Measurements from ENCODE around the gene PCNX2. TPM values are rescaled to one million over a fixed set of nuclear protein-coding genes. Genes with fewer than 3 reads are reported as not detected.

PCNX2 gene
- total RNA-seq, 2 donors from 2014 or later, result 24.1 to 72.1 TPM

GRCh38 chr1:233246965-233247364 is 48.6 kb downstream of the PCNX2 start:
- DNase-seq (no peak), ATAC-seq (no peak)
- Histone ChIP-seq H3K27me3 (no peaks in the 10 kb centered on the region), H3K36me3 (replicated peaks in 1 of 2; ENCODE audit: insufficient read depth in 1 of 2, low read depth in 2 of 2) (no peaks in the 10 kb centered on the region), H3K4me1 (peaks cover 17% of the 10 kb centered on the region), H3K9me3 (no peaks in the 10 kb centered on the region), H3K27ac (no peak overlapping the region), H3K4me3 (no peak overlapping the region)
- no peak for TF ChIP-seq POLR2A (IDR thresholded peaks at IDR 0.05)
- TF ChIP-seq, protein P1, sequence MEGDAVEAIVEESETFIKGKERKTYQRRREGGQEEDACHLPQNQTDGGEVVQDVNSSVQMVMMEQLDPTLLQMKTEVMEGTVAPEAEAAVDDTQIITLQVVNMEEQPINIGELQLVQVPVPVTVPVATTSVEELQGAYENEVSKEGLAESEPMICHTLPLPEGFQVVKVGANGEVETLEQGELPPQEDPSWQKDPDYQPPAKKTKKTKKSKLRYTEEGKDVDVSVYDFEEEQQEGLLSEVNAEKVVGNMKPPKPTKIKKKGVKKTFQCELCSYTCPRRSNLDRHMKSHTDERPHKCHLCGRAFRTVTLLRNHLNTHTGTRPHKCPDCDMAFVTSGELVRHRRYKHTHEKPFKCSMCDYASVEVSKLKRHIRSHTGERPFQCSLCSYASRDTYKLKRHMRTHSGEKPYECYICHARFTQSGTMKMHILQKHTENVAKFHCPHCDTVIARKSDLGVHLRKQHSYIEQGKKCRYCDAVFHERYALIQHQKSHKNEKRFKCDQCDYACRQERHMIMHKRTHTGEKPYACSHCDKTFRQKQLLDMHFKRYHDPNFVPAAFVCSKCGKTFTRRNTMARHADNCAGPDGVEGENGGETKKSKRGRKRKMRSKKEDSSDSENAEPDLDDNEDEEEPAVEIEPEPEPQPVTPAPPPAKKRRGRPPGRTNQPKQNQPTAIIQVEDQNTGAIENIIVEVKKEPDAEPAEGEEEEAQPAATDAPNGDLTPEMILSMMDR (IDR thresholded peaks at IDR 0.05), result no peak
- 87 to 94% methylated on average over 5 of the region's 5 CpGs for WGBS, 2 donors
- intact Hi-C loops (cut with DNase I), result no loop called here

DNA sequence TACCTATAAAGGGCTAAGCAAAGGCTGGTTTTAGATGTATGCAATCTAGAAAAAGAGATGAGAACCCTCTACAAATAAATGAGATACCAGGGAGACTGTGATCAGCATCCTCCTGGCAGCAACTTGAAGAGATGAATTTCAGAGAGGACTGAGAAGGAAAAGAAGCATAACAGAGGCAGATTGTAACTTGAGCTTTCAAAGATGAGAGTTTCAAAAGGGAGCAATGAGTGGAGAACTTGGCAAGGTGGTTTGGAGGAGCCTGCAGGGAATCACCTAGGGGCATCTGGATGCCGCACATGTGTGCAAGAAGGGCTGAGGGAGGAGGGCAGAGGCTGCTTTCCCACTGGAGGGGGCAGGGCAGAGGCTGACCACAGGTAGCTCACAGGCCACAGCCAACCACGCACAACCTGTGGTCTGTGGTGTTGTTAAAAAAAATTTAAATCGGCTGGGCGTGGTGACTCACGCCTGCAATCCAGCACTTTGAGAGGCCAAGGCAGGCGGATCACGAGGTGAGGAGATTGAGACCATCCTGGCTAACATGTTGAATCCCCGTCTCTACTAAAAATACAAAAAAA is 50.2 kb downstream of the PCNX2 start:
- no peak overlapping the region for H3K27ac ChIP-seq
- H3K4me3 ChIP-seq, result no peak overlapping the region
- DNase-seq (no peak), ATAC-seq (no peak)
- H3K27me3 ChIP-seq, result no peaks in the 10 kb centered on the region
- intact Hi-C loops (cut with DNase I), result no loop called here
- no peaks in the 10 kb centered on the region for H3K36me3 ChIP-seq (replicated peaks in 1 of 2; ENCODE audit: insufficient read depth in 1 of 2, low read depth in 2 of 2)
- H3K4me1 ChIP-seq, result peaks cover 21% of the 10 kb centered on the region
- TF ChIP-seq, protein P1 (IDR thresholded peaks at IDR 0.05), result no peak
- no peak for TF ChIP-seq POLR2A (IDR thresholded peaks at IDR 0.05)
- H3K9me3 ChIP-seq, result no peaks in the 10 kb centered on the region
- 88 to 91% methylated on average over 8 of the region's 8 CpGs for WGBS, 2 donors

- Histone ChIP-seq H3K9me3 (no peaks in the 10 kb centered on the region), H3K27ac (peak overlapping the region in 3 of 4 donors; percentile 28 to 70 (median 60)), H3K36me3 (replicated peaks in 1 of 2; ENCODE audit: insufficient read depth in 1 of 2, low read depth in 2 of 2) (no peaks in the 10 kb centered on the region), H3K4me1 (peaks cover 21% of the 10 kb centered on the region), H3K27me3 (no peaks in the 10 kb centered on the region), H3K4me3 (no peak overlapping the region)
- ATAC-seq (peak; percentile 75), DNase-seq (peak; percentile 19 to 47 (median 32))
- TF ChIP-seq POLR2A (IDR thresholded peaks at IDR 0.05), result no peak
- TF ChIP-seq, protein P1 (IDR thresholded peaks at IDR 0.05), result no peak
- WGBS, 2 donors, result 50 to 56% methylated on average over 6 of the region's 6 CpGs
- intact Hi-C loops (cut with DNase I), result no loop called here
Measured at GRCh38 chr1:233244183-233244582, 51.3 kb downstream of the PCNX2 start.

DNA sequence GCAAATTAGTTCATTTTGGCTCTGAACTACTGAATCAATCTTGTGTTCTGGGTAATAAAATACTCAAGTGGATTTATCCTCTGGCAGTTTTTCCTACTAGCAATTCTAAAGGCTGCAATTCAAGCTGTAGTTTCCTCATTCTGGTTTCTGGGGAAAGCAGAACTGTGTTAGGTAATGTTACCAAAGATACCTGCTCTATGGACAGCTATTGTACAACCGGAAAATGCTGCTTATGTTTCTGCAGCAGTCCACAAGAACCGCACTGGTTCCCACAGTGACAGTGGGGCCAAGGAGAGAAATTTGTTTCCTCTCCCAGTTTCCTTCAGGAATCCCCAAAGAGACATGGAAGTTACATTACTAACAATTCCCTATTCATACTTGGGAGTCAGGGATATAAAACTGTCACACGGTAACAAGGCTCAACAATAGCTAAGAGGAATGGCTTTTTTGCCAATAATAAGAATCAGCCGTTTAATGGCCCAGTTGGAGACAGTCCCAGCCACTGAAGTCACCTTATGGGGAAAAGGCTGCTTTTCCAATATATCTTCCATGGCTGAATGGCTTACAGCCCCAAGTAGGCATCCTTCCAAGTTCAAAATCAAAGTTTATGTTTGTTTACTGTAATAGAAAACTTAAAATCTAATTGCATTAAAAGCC is 52.6 kb downstream of the PCNX2 start:
- intact Hi-C loops (cut with DNase I), result no loop called here
- DNase-seq, result peak in 1 of 4 donors; percentile 25
- TF ChIP-seq, protein P1 (IDR thresholded peaks at IDR 0.05), result no peak
- TF ChIP-seq POLR2A (IDR thresholded peaks at IDR 0.05), result no peak
- no peaks in the 10 kb centered on the region for H3K36me3 ChIP-seq (replicated peaks in 1 of 2; ENCODE audit: insufficient read depth in 1 of 2, low read depth in 2 of 2)
- peak; percentile 62 for ATAC-seq
- no peaks in the 10 kb centered on the region for H3K9me3 ChIP-seq
- no peak overlapping the region for H3K4me3 ChIP-seq
- no peaks in the 10 kb centered on the region for H3K27me3 ChIP-seq
- H3K27ac ChIP-seq, result peak overlapping the region; percentile 28 to 70 (median 54)
- peaks cover 21% of the 10 kb centered on the region for H3K4me1 ChIP-seq
- 34 to 36% methylated on average over 4 of the region's 4 CpGs for WGBS, 2 donors

- intact Hi-C loops (cut with DNase I), result no loop called here
- no peak for ATAC-seq
- peak overlapping the region in 2 of 4 donors; percentile 37 to 70 for H3K27ac ChIP-seq
Measured at GRCh38 chr1:233241759-233242158, 53.8 kb downstream of the PCNX2 start.

More at GRCh38 chr1:233241759-233242158, 53.8 kb downstream of the PCNX2 start:
- TF ChIP-seq POLR2A (IDR thresholded peaks at IDR 0.05), result no peak
- TF ChIP-seq, protein P1 (IDR thresholded peaks at IDR 0.05), result no peak
- Histone ChIP-seq H3K9me3 (no peaks in the 10 kb centered on the region), H3K4me3 (no peak overlapping the region), H3K27me3 (no peaks in the 10 kb centered on the region), H3K4me1 (peaks cover 21% of the 10 kb centered on the region), H3K36me3 (replicated peaks in 1 of 2; ENCODE audit: insufficient read depth in 1 of 2, low read depth in 2 of 2) (no peaks in the 10 kb centered on the region)
- no peak for DNase-seq
- WGBS, 2 donors, result 18 to 20% methylated on average over 2 of the region's 2 CpGs

Data from body of pancreas (tissue), 4 donors.